Purkinje cell (primary cell): Measurements from ENCODE around the gene RHBDL2. TPM values are rescaled to one million over a fixed set of nuclear protein-coding genes. Genes with fewer than 3 reads are reported as not detected.

ENCODE experiments used
- polyA plus RNA-seq: library from polyadenylated mRNA; unstranded; fragments of >200 nt; fragmentation: Nextera tagmentation; gene quantifications from 2 replicates; pipeline ENCODE4 v1.2.1, GENCODE V29; 2014

Gene RHBDL2, protein sequence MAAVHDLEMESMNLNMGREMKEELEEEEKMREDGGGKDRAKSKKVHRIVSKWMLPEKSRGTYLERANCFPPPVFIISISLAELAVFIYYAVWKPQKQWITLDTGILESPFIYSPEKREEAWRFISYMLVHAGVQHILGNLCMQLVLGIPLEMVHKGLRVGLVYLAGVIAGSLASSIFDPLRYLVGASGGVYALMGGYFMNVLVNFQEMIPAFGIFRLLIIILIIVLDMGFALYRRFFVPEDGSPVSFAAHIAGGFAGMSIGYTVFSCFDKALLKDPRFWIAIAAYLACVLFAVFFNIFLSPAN
- polyA plus RNA-seq, result 0.20 and 0.38 TPM in 2 replicates

DNA sequence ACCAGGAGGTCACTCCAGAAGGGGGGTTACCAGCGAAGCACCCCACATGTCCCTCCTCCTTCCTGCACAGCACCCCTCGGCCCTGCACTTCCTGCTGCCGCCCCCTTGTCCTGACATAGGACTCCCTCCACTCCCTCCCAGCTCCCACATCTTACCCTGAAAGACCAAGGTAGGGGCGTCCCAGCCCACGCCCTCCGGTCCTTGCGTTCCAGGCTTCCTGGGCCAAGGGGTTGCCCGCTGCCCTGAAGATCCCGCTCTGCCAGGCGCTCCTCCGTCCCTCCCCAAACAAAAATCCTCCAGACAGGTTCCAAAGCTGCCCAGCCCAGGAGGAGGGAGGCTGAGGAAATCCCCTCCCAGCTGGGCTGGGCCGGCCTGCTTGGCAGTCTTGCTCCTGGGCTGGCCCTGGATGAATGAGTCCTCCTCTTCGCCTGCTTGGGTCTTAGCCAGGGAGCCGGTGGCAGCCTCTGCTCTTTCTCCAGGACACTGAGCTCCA is at the start of gene RHBDL2:
RHBDL2 (minus strand) TSS at position 304 of the 493 bp plus-strand sequence. CDS start 22,618 bp downstream, outside the sequence.

DNA sequence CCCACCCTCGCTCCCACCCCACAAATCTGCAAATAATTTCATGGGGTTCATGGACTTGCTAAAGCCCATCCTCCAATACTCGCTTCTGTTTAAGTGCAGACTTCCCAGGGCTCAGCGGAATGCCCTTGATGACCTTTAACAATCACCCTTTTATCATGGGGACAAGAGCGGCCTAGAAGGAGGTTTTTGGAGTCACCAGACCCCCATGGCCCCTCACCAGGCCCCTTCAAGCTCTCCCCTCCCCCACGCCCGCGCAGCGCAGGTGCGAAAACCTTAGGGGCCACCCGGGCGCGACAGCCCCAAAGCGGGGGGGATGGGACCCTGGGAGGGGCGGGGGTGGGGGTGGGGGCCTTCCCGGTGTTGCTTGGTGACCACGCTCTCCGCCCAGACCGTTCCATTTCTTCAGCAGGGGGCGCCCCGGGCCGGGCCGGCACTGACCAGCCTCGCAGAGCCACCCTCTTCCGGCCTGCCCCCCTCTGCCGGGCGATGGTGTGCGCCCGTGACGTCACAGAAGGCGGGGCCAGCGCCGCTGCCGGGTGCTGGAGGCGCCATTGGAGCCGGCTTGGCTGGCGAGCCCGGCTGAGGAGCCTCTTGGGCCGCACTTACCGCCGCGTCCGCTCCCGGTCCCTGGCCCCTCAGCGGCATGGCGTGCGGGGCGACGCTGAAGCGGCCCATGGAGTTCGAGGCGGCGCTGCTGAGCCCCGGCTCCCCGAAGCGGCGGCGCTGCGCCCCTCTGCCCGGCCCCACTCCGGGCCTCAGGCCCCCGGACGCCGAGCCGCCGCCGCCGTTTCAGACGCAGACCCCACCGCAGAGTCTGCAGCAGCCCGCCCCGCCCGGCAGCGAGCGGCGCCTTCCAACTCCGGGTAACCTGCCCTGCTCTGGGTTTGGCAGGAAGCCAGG is 49.4 kb upstream of the RHBDL2 start, which contains the start of gene AKIRIN1:
AKIRIN1 (plus strand) TSS at position 539 of the 900 bp plus-strand sequence; CDS start at position 644, 105 bp downstream.

DNA sequence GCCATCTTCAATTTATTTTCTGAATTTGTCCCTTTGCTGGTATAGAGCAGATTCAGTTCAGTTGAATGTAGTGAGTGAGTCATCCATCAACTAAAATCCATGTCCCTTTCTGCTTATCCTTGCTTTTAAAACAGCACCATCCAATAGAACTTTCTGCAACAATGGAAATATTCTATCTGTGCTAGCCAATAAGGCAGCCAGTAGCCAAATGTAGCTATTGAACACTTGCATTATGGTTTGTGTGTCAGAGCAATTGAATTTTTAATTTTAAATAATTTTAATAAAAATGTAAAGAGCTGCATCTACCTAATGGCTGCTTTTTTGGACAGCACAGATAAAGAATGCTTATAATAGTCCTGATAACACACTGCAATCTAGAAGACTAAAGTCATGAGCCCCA is 60.1 kb downstream of the RHBDL2 start, which contains the start of gene GJA9:
GJA9 (minus strand) TSS at position 101 of the 400 bp plus-strand sequence. CDS start 5,489 bp downstream, outside the sequence.

DNA sequence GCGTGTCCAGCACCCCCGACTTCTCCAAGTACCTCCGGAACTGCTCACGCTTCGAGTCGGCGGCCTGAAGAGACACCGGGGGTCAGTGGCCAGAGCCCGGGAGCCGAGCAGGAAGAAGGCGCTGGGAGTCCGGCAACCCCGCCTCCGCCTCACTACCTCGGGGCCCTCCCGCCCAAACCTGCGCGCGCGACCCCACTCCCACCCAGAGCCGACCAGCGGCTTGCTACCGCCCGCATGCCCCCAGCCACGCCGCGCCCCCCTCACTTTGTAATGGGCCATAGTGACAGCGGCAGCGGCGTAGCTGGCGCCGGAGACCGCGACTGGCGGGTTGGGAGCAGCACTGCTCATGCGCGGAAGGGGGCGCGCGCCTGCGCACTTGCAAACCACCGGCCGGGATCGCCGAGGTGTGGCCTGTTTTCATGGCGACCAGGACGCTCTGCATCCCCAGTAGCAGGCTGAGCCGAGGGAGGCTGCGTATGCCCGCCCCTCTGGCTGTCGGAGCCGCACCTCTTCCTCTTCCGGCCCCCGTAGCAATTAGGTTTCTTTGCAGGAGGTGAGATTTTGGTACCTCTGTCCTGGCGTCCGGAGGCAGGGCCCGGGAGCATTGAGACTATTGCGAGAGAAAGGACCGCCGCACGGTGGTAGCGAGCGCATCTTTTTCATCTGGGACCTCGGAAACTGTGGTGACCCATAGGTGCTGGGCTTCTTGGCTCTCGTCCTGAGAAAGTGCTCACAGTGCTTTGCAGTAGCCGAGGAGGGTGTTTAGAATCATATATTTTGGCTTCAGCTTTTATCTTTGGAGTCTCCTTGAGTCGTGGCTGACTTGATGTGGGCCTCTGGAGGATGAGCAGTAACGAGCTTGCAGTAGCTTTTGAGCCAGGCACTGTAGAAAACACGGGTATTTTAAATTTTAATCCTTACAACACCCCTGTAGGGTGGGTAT is 68.3 kb downstream of the RHBDL2 start, which contains the start of gene MYCBP:
MYCBP (minus strand) TSS at position 322 of the 943 bp plus-strand sequence; CDS start at position 279, 43 bp downstream.

DNA sequence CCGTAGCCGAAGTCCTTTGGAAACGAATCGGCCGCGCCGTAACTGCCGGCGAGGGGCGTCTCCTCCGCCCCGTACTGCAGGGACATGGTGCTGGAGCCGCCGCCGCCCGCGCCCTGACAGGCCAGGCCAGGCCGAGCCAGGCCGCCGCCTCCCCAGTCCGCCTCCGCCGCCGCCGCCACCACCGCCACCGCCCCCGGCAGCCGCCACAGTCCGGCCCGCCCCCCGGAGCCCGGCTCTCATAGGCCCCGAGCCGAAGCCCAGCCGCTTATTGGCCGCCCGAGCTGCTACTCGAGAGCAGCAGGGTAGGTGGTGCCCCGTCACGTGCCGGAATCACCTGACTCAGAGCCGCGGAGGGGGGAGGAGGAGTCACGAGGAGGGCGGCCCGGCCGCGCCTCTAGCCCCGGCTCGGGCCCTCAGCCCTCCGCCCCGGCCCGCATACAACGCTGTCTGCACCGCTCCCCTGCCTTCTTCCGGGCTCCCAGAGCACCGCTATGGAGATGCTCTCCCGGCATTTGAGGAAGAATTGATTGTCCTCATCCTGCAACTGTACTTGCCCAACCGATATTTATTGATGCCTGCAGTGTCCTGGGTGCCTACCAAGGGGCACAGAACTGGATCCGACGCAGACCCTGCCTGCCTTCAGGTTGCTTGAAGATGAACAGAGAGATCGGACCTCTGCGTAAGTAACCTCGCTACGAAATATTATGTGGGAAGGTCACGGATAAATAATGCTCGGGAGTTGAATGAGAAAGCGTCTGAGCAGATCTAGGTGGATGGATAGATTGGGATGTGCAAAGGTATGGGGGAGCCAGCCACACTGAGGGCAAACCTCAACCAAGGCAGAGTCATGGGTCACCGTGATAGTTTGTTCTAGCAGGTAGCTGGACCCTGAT is 81.8 kb downstream of the RHBDL2 start, which contains the start of gene RRAGC:
RRAGC (minus strand) TSS at position 212 of the 893 bp plus-strand sequence; CDS start at position 86, 126 bp downstream.

Other genes starting within 250 kb of the RHBDL2 start
- 33.7 and 39.6 TPM in 2 replicates for gene RRAGC, start 82.1 kb downstream of the RHBDL2 start, polyA plus RNA-seq
- gene MYCBP, start 68.5 kb downstream of the RHBDL2 start, polyA plus RNA-seq, result 39.9 and 58.1 TPM in 2 replicates
- not detected in 2 replicates for gene GJA9, start 60.2 kb downstream of the RHBDL2 start, polyA plus RNA-seq
- gene AKIRIN1, start 49.4 kb upstream of the RHBDL2 start, polyA plus RNA-seq, result 29.6 and 33.6 TPM in 2 replicates
- gene NDUFS5, start 84.5 kb upstream of the RHBDL2 start, polyA plus RNA-seq, result 1,678 and 2,162 TPM in 2 replicates